OCI-M2 (cell line): ENCODE data around the gene IGSF10.
A peak's percentile ranks its signal among the peaks of the same experiment; 100 is the strongest.

ENCODE experiments used
- DNase-seq: peaks from one replicate; lab custom pipeline; 2025; ENCODE audit not compliant: unreplicated experiment; lab: John Stamatoyannopoulos, UW

IGSF10 gene

DNA sequence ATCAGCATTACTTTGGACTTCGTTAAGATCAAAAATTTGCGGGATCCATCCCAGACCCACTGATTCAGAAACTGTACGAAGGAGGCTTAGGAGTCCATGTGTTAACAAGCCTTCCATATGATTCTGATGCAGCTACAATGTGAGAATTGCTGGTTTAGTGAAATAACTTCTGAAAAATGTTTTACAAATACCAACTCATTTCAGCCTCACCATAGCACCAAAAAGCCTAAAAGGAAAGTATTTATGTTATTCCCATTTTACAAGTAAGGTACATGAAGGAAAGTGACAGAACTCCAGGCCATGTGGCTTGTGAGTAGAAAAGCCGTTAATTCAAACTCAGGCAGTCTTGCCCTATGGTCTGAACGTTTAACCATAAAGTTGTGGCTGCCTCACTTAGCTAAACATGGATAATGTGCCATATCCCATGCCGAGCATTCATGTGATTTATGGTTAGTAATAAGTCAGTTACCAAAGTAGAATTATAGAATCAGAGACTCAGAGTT, 1.5 kb upstream of the IGSF10 start:
- no peak for DNase-seq

GRCh38 chr3:151460228-151460627, 633 bp downstream of the IGSF10 start:
- no peak for DNase-seq

GRCh38 chr3:151459358-151459757, 1.5 kb downstream of the IGSF10 start:
- DNase-seq = no peak

DNA sequence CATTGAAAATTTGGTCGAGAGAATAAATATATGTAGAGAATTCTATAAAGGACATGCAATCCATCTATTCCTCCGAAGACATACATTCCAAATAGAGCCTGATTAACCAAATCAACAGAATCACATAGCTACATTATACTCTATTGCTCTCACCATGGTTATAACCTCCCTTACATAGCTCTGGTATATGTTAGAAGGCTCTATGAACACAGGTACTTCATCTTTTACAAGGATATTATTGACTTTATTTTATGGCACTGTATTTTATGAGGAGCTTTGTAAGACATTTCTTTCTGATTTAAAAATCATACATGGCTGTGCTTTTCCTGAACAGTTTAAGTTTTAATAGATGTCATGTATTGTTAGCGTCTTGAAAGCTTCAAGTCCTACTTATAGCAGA, 4.8 kb downstream of the IGSF10 start:
- DNase-seq = no peak

- no peak for DNase-seq
Observed at GRCh38 chr3:151452841-151453240, 8.0 kb downstream of the IGSF10 start.

GRCh38 chr3:151452368-151452767, 8.5 kb downstream of the IGSF10 start:
- no peak for DNase-seq

GRCh38 chr3:151446002-151446340, 14.9 kb downstream of the IGSF10 start:
- no peak for DNase-seq

DNA sequence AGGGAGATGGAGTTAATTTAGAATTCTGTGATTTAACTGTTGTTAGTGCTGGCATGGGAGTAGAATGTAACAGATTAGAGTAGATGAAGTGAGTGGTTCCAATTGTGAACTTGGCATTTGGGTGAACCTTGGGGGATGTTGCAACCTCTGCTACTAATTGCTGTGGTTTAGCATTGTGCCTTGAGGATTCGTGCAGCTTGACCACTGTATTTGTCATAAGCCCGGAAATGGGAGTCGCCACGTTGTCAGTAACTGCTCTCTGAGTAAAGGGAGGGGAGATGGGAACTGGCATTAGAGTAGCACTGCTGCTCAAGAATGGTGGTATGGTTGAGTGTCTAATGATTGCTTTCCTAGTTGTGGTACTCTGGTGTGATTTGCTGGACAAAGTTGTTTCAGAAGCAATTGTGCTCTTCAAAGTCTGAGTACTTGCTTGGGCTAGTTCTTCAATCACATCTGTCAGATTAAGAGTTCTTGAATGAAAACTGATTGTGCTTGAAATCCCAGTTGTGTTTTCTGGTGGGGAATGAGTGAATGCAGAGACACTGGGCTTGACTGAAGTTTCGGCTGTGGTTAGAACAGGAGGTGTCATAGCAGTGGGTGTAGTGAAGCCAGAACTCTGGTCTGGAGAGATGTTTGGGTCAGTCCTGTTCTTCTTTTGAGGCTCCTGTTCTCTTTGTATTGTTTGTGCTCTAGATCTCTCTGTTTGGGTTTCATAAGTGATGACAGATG, 15.4 kb downstream of the IGSF10 start:
- no peak for DNase-seq

GRCh38 chr3:151443583-151443982, 17.3 kb downstream of the IGSF10 start:
- DNase-seq = no peak

- no peak for DNase-seq
Observed at GRCh38 chr3:151440940-151441339, 19.9 kb downstream of the IGSF10 start.

GRCh38 chr3:151439652-151440125, 21.2 kb downstream of the IGSF10 start:
- DNase-seq = peak; percentile 36

DNA sequence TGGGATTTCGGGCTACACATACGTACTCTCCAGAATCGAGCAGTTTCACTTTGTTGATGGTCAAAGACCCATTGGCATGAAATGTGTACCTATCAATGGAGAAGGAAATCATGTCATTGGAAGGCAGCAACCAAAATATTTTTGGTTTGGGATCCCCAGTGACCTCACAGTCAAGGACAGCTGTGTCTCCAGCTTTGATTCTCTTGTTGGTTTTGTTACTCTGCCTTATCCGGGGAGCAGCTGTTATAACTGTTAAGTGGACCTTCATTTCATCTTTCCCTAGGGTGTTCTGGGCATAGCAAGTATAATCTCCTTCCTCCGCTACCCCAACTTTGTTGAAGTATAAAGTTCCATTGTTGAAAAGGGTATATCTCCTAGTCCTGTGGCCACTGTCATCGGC, 23.0 kb downstream of the IGSF10 start:
- no peak for DNase-seq

GRCh38 chr3:151436675-151437446, 24.0 kb downstream of the IGSF10 start:
- DNase-seq = no peak

DNA sequence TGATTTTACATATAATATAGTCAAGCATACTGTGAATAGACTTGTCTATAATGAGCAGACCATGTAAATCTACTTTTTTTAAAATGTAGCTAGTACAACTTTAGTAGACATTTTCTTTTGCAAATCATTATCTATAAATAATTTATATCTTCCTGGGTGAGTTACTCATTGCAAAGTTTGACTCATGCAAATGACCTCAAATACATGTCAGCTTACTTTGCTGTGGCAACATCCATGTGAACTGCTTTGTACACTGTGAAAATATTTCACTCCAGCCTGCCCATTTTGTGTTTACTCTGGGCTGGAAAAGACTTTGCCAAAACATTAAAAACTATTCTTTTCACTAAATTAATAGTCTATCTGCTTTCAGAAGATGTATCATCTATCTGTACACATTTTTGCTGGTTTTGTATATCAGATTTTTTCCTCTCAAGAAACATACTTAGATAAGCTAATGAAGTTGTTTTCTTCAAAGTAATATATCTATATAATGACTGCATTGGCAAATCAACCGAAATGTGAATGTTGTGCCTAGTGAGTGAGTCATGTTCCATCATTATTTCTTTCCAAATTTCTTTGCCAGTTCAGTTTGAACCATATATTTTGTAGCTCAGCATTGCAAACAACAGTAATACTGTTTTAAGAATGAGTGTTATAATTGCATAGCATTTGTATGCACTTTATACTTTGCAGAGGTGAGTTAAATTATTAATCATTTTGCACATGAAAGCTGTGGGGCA, 26.5 kb downstream of the IGSF10 start:
- no peak for DNase-seq

- no peak for DNase-seq
Observed at GRCh38 chr3:151432616-151433372, 28.1 kb downstream of the IGSF10 start.

DNA sequence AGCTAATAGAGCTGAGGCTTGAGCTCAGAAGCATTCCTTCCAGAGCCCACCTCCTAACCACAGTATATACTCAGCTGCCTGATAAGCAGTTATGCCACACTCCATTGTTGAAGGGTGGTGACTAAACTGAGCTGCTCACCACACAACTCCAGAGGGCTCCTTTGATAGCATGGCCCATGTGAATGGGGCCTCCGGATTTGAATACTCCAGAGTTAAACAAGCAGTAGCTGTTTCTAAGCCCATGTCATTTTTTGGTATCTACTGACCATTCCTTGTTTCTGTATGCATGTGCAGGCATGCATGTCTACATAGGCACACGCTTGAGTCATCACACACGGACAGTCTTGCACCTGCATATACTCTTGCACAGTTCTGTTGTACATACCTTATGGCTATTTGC, 28.9 kb downstream of the IGSF10 start:
- DNase-seq = peak; percentile 28

- DNase-seq = no peak
Observed at GRCh38 chr3:151430821-151431484, 29.9 kb downstream of the IGSF10 start.

DNA sequence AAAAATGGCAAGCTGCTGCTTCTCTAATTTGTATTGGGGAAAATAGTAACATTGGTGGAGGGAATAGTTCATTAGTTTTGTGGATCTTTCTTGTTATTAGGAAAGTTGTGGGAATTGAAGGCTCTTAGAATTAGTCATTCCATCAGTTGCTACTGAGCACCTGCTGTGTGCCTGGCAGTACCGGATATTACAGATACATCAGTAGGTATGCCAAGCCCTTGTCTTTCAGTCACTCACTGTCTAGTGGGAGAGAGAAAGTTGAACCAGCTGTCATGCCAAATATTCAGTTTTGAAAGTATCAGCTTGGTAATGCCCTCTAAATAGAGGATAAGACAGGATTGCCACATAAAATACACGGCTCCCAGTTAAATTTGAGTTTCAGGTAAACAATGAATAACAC, 32.5 kb downstream of the IGSF10 start:
- DNase-seq = no peak

DNA sequence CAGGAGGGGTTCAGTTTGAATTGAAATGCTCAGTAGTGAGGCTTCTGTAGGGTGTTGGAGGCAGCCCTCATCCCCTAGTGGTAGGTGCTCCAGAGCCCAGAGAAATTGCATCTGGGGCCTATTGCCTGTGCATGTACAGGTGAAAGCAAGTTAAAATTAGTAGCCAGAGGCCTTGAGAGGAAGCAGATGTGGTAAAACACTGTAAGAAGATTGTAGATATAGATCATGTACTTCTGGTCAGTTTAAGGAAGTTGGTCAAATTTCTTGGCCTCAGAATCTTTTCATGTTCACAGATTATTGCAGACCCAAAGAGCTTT, 34.6 kb downstream of the IGSF10 start:
- DNase-seq = no peak

- DNase-seq = no peak
Observed at GRCh38 chr3:151425627-151426340, 35.1 kb downstream of the IGSF10 start.
